HG03378 (cell line): ENCODE data around the gene CCDC190.
"Not testable (repeated sequence)": the region's sequence is repeated elsewhere in the genome, so short reads cannot be mapped to it uniquely, and the experiment has no call there.

ENCODE experiments used
- ATAC-seq: cut with Tn5 transposase; IDR thresholded peaks from one replicate; pipeline ENCODE4 v1.9.1; 2021; ENCODE audit warnings: mild to moderate bottlenecking, moderate library complexity; ENCODE audit not compliant: unreplicated experiment

Gene CCDC190

GRCh38 chr1:162838863-162839262 is 22.1 kb downstream of the CCDC190 start:
- no peak for ATAC-seq

GRCh38 chr1:162835157-162835899 is 25.6 kb downstream of the CCDC190 start:
- ATAC-seq = peak; percentile 96

GRCh38 chr1:162832470-162832869 is 28.5 kb downstream of the CCDC190 start:
- no peak for ATAC-seq

GRCh38 chr1:162829268-162829667 is 31.7 kb downstream of the CCDC190 start:
- no peak for ATAC-seq

- no peak for ATAC-seq
Observed at GRCh38 chr1:162823771-162824525, 37.0 kb downstream of the CCDC190 start.

- ATAC-seq = no peak
Observed at GRCh38 chr1:162823231-162823630, 37.7 kb downstream of the CCDC190 start.

- no peak for ATAC-seq
Observed at GRCh38 chr1:162822391-162823200, 38.4 kb downstream of the CCDC190 start.

- not testable (repeated sequence) for ATAC-seq
Observed at GRCh38 chr1:162818666-162819065, 42.3 kb downstream of the CCDC190 start.

- ATAC-seq = not testable (repeated sequence)
Observed at GRCh38 chr1:162818136-162818535, 42.8 kb downstream of the CCDC190 start.

- ATAC-seq = not testable (repeated sequence)
Observed at GRCh38 chr1:162812357-162812756, 48.6 kb downstream of the CCDC190 start.

GRCh38 chr1:162807503-162807902 is 53.5 kb downstream of the CCDC190 start:
- ATAC-seq = not testable (repeated sequence)
